ENCODE measurements around the gene EMC9.

EMC9 gene

DNA sequence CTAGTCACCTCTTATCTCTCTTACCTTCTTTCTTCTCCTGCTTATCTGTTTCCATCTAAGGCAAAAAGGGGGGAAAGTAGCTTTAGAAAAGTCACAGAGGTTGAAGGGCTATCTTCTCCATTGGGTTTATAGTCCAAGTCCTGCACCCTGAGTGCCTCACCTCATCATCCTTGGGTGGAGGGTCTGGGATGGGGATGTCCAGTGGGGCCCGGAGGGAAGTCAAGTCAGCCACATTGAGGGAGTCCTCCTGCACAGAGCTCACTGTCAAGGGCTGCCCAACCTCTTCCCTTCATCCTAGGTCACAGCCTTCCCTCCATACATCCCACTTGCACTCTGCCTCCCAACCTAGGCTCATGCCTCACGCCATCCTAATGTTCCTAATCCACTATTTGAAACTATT is 3.8 kb upstream of the EMC9 start:
- TF ChIP-seq, protein P1, sequence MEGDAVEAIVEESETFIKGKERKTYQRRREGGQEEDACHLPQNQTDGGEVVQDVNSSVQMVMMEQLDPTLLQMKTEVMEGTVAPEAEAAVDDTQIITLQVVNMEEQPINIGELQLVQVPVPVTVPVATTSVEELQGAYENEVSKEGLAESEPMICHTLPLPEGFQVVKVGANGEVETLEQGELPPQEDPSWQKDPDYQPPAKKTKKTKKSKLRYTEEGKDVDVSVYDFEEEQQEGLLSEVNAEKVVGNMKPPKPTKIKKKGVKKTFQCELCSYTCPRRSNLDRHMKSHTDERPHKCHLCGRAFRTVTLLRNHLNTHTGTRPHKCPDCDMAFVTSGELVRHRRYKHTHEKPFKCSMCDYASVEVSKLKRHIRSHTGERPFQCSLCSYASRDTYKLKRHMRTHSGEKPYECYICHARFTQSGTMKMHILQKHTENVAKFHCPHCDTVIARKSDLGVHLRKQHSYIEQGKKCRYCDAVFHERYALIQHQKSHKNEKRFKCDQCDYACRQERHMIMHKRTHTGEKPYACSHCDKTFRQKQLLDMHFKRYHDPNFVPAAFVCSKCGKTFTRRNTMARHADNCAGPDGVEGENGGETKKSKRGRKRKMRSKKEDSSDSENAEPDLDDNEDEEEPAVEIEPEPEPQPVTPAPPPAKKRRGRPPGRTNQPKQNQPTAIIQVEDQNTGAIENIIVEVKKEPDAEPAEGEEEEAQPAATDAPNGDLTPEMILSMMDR (IDR thresholded peaks at IDR 0.05; ENCODE audit: low read depth, low read length) = no peak
- peak overlapping the region; percentile 89 for H3K4me3 ChIP-seq (ENCODE audit: low read depth, low read length)
- in situ Hi-C loops (cut with HindIII; ENCODE audit: low sequenced_read_pairs) = no loop called here
- DNase-seq (ENCODE audit: low read depth, low spot score) = no peak

DNA sequence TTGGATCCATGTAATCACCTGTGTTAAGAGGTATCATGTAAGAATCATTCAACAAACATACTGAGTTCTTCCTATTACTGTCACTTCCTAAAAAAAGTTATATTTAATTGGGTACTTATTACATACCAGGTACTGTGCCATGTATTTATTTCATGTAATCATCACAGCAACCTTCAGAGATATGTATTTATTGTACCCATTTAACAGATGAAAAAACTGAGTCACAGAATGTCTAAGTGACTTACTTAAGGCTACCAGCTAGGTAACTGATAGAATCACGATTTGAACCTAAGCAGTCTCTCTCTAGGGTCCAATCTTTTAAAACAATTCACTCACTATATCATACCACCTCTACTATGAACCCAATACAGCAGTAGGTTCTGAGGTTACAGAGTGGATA is 3.1 kb upstream of the EMC9 start:
- no peak overlapping the region for H3K4me3 ChIP-seq (ENCODE audit: low read depth, low read length)
- TF ChIP-seq, protein P1 (IDR thresholded peaks at IDR 0.05; ENCODE audit: low read depth, low read length) = no peak

DNA sequence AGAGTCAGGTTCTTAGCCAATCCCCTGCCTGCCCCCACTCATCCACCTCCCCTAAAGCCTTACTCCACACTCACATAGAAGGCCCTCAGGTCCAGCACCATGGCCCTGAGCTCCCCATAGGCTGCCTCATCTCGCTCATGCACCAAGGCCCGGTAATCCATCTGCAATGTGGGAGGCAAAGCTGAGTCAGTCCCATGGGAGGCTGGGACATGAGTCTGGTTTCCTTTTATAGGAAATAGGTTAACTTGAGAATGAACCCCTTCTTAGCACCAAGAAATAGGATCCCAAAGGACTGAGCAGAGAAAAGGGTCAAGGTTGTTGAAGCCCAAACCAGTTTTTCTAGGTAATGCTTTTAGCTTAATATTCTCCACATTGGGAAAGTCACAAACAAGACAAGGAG is 2.1 kb upstream of the EMC9 start:
- in situ Hi-C loops (cut with HindIII; ENCODE audit: low sequenced_read_pairs) = no loop called here
- H3K4me3 ChIP-seq (ENCODE audit: low read depth, low read length) = no peak overlapping the region

More for the DNA sequence above, 3.1 kb upstream of the EMC9 start:
- DNase-seq (ENCODE audit: low read depth, low spot score) = no peak
- in situ Hi-C loops (cut with HindIII; ENCODE audit: low sequenced_read_pairs) = no loop called here

DNA sequence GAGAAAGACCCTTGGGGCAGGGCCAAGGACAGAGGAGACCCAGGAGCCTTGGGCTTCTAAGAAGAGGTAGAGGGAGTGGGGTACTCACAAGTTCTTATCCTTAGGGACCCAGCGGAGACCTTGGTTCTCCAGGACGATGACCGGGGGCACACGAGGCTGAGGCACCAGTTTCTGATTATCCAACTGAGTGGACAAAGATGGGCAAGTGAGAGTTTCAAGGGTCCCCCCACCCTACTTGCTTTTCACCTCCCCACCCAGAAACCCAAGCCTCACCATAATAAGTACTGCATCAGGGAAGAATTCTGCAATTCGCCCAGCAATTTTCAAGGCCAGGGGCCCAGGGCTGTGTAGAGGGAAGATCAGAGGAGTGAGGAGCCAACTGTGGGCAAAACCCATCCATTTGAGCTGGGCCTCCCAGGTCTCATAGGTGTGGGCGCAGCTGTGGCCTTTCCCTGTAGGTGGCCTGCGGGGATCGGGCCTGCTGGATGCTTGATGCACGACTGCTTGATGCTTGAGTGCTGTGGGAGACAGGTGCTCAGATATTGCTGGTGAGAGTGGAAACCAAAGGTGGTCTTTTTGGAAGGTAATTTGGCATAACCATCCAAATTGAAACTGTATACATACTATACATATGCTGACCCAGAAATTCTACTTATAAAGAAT is 2.0 kb downstream of the EMC9 start:
- in situ Hi-C loops (cut with HindIII; ENCODE audit: low sequenced_read_pairs) = no loop called here
- H3K4me3 ChIP-seq (ENCODE audit: low read depth, low read length) = peak overlapping the region; percentile 7
- TF ChIP-seq, protein P1 (IDR thresholded peaks at IDR 0.05; ENCODE audit: low read depth, low read length) = no peak
- no peak for DNase-seq (ENCODE audit: low read depth, low spot score)

More for the DNA sequence above, 2.1 kb upstream of the EMC9 start:
- TF ChIP-seq, protein P1 (IDR thresholded peaks at IDR 0.05; ENCODE audit: low read depth, low read length) = no peak
- peak; percentile 19 for DNase-seq (ENCODE audit: low read depth, low spot score)

DNA sequence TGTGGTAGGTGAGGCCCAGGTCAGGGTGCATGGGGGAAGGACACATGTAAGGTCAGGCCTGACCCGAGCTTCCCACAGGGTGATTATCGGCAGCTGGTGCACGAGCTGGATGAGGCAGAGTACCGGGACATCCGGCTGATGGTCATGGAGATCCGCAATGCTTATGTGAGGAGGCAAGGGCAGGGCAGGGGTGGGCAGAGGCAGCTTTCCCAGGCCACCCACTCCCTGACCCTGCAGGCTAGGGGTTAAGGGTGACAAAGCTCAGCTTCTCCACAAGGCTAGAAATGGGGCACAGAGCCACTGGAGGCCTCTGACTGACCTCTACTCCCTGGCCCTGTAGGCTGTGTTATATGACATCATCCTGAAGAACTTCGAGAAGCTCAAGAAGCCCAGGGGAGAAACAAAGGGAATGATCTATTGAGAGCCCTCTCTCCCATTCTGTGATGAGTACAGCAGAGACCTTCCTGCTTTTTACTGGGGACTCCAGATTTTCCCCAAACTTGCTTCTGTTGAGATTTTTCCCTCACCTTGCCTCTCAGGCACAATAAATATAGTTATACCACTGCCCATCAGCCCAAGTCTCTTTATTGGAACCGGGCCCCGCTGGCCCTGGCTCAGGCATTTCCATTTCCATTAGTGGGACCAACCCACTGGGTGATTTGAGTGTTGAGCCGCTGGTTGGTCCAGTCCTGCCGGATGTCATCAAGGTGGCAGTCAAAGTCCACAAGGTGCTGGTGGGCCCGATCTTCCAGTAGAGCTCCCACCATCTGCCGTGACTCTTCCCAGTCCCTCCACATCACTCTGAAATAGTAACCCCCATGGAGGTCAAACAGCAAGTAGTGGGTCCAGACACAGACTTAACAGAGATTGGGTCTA is 2.8 kb downstream of the EMC9 start:
- no peak for DNase-seq (ENCODE audit: low read depth, low spot score)
- in situ Hi-C loops (cut with HindIII; ENCODE audit: low sequenced_read_pairs) = no loop called here
- no peak overlapping the region for H3K4me3 ChIP-seq (ENCODE audit: low read depth, low read length)
- TF ChIP-seq, protein P1 (IDR thresholded peaks at IDR 0.05; ENCODE audit: low read depth, low read length) = no peak

DNA sequence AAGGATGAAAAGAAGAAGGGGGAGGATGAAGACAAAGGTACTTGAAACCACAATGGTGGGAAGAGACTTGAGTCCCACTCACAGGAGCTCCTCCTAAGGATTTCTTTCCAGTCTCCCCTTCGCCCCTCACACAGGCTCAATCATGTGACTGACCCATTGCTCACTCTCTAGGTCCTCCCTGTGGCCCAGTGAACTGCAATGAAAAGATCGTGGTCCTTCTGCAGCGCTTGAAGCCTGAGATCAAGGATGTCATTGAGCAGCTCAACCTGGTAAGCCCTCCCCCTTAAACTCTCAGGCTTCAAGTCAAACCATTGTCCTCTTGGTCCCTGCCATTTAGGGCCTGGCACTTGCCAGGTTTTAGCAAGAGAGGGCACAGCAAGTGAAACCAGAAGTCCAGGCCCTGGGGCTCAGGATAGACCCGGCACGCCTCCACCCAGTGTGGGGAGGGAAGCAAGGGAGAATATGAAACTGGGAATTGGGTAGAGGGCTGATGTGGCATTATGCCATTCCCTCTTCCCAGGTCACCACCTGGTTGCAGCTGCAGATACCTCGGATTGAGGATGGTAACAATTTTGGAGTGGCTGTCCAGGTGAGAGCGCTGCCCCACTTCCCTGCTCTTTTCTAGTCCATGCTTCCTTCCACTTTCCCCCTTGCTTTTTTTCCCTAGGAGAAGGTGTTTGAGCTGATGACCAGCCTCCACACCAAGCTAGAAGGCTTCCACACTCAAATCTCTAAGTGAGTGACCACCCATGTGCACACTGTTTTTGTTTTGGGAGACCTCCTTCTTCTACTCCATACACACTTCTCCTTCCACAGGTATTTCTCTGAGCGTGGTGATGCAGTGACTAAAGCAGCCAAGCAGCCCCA is 3.6 kb downstream of the EMC9 start:
- DNase-seq (ENCODE audit: low read depth, low spot score) = no peak
- in situ Hi-C loops (cut with HindIII; ENCODE audit: low sequenced_read_pairs) = no loop called here
- H3K4me3 ChIP-seq (ENCODE audit: low read depth, low read length) = no peak overlapping the region
- TF ChIP-seq, protein P1 (IDR thresholded peaks at IDR 0.05; ENCODE audit: low read depth, low read length) = no peak
